PC-3 (cell line): ENCODE results near the gene DOCK1. TPM values are rescaled to one million over a fixed set of nuclear protein-coding genes. Genes with fewer than 3 reads are reported as not detected.

Experiments used
- ATAC-seq: fragments of 200-7000 bp; cut with Tn5 transposase; 2 replicates; pipeline ENCODE4 v1.9.1; 2020; ENCODE audit warnings: mild to moderate bottlenecking, moderate library complexity
- BruUV-seq: library from RNA; stranded (reverse); fragments of 400-500 nt; replicated peaks from 2 replicates; lab custom pipeline; 2021; lab: Mats Ljungman, UMichigan
- CTCF ChIA-PET: fragments of 300-600 bp; sonication (Branson Sonifier 250); formaldehyde crosslinking; loops from one replicate; lab custom pipeline; 2022; ENCODE audit warnings: antibody characterized with exemption; lab: Charles Lee
- POLR2A ChIA-PET: fragments of 300-600 bp; sonication (Branson Sonifier 250); formaldehyde crosslinking; loops from one replicate; lab custom pipeline; 2022; ENCODE audit warnings: antibody characterized with exemption; ENCODE audit not compliant: unreplicated experiment; lab: Charles Lee
- DNase-seq: peaks from one replicate; pipeline ENCODE4 v3.0.0-alpha.2; 2015
- H2AFZ ChIP-seq: fragments of 300-600 bp; sonication (generic); 2 replicates; pipeline ENCODE4 v1.6.0; 2016; ENCODE audit warnings: antibody characterized with exemption, low read length
- H3F3A ChIP-seq: fragments of 300-600 bp; sonication (generic); one replicate; pipeline ENCODE4 v1.6.0; 2017; ENCODE audit warnings: antibody characterized with exemption, low read length, control low read depth, mild to moderate bottlenecking; ENCODE audit not compliant: unreplicated experiment
- H3K27ac ChIP-seq: fragments of 300-600 bp; sonication (generic); 2 replicates; pipeline ENCODE4 v1.5.1; 2016; ENCODE audit warnings: mild to moderate bottlenecking, low read length
- H3K27me3 ChIP-seq: fragments of 300-600 bp; sonication (generic); 2 replicates; pipeline ENCODE4 v1.6.1; 2016; ENCODE audit warnings: low read length, mixed read lengths
- H3K36me3 ChIP-seq: fragments of 300-600 bp; sonication (generic); 2 replicates; pipeline ENCODE4 v1.6.1; 2016; ENCODE audit warnings: low read depth, mixed run types, low read length, mixed read lengths
- H3K4me1 ChIP-seq: fragments of 300-600 bp; sonication (generic); 2 replicates; pipeline ENCODE4 v1.5.1; 2016; ENCODE audit warnings: low read length; ENCODE audit not compliant: insufficient read depth
- H3K4me2 ChIP-seq: fragments of 300-600 bp; sonication (generic); 2 replicates; pipeline ENCODE4 v1.6.0; 2016; ENCODE audit warnings: low read length
- H3K4me3 ChIP-seq: fragments of 300-600 bp; sonication (generic); 2 replicates; pipeline ENCODE4 v1.5.1; 2016; ENCODE audit warnings: mild to moderate bottlenecking, low read length, mixed read lengths
- H3K79me2 ChIP-seq: fragments of 300-600 bp; sonication (generic); 2 replicates; pipeline ENCODE4 v1.6.1; 2017; ENCODE audit warnings: low read length, mixed read lengths
- H3K9ac ChIP-seq: fragments of 300-600 bp; sonication (generic); 2 replicates; pipeline ENCODE4 v1.6.0; 2016; ENCODE audit warnings: mild to moderate bottlenecking, low read length
- H3K9me2 ChIP-seq: fragments of 300-600 bp; sonication (generic); replicated peaks from 2 replicates; pipeline ENCODE4 v1.6.1; 2016; ENCODE audit warnings: mixed run types, low read length, mixed read lengths
- H3K9me3 ChIP-seq: fragments of 300-600 bp; sonication (generic); 2 replicates; pipeline ENCODE4 v1.6.1; 2016; ENCODE audit warnings: low read length, mixed read lengths
- H4K20me1 ChIP-seq: fragments of 300-600 bp; sonication (generic); 2 replicates; pipeline ENCODE4 v1.6.1; 2016; ENCODE audit warnings: low read length, mixed read lengths
- CTCF ChIP-seq: fragments of 300-600 bp; sonication (generic); conservative IDR thresholded peaks from 2 replicates; pipeline ENCODE4 v1.5.1; 2017; ENCODE audit warnings: antibody characterized with exemption, low read depth, mild to moderate bottlenecking, low read length
- EZH2 ChIP-seq: fragments of 300-600 bp; sonication (generic); IDR thresholded peaks from one replicate; pipeline ENCODE4 v1.6.1; 2017; ENCODE audit warnings: antibody characterized with exemption, mild to moderate bottlenecking, low read length; ENCODE audit not compliant: unreplicated experiment
- EZH2phosphoT487 ChIP-seq: fragments of 300-600 bp; sonication (generic); IDR thresholded peaks from 2 replicates; pipeline ENCODE4 v1.6.1; 2018; ENCODE audit warnings: mild to moderate bottlenecking, antibody characterized with exemption, low read length, borderline replicate concordance
- intact Hi-C: fragments of 100-400 bp; cut with micrococcal nuclease; formaldehyde crosslinking; loops from 2 replicates; pipeline ENCODE4 v1.9.0; 2023
- total RNA-seq: library from RNA; depleted of rRNA; stranded (reverse); fragments of >200 nt; gene quantifications from 2 replicates; pipeline ENCODE4 v1.2.3, GENCODE V29; 2014

The DOCK1 gene
- total RNA-seq, 1 experiment from 2014 or later = 34.3 TPM

- Histone ChIP-seq H3K9me3 (no peaks in the 10 kb centered on the region), H4K20me1 (no peaks in the 10 kb centered on the region), H3K27me3 (no peaks in the 10 kb centered on the region), H3K4me3 (no peak overlapping the region), H3K27ac (no peak overlapping the region), H2AFZ (no peak overlapping the region), H3K4me1 (no peaks in the 10 kb centered on the region), H3K79me2 (no peaks in the 10 kb centered on the region), H3K9ac (no peak overlapping the region), H3K36me3 (no peaks in the 10 kb centered on the region; the same call in 1 of the 2 replicates), H3K9me2 (no peaks in the 10 kb centered on the region), H3F3A (no peaks in the 10 kb centered on the region), H3K4me2 (no peak overlapping the region)
- DNase-seq (no peak), ATAC-seq (no peak)
- intact Hi-C loops = no loop called here
- BruUV-seq = no TSS peak
- POLR2A ChIA-PET = no interaction called here
- TF ChIP-seq EZH2 (no peak), EZH2phosphoT487 (no peak), CTCF (no peak)
- CTCF ChIA-PET = no interaction called here
Measured at GRCh38 chr10:127052001-127052400, 146.8 kb downstream of the DOCK1 start.

GRCh38 chr10:127055263-127055662 lies 150.0 kb downstream of the DOCK1 start:
- DNase-seq (no peak), ATAC-seq (no peak)
- H3K9me2 ChIP-seq = no peaks in the 10 kb centered on the region
- no peak overlapping the region for H3K4me2 ChIP-seq
- H3K9me3 ChIP-seq = no peaks in the 10 kb centered on the region
- H3F3A ChIP-seq = no peaks in the 10 kb centered on the region
- no peaks in the 10 kb centered on the region for H3K4me1 ChIP-seq
- ChIA-PET CTCF (no interaction called here), POLR2A (no interaction called here)
- no peak overlapping the region for H3K4me3 ChIP-seq
- H3K27me3 ChIP-seq = no peaks in the 10 kb centered on the region
- H3K36me3 ChIP-seq = no peaks in the 10 kb centered on the region; the same call in 1 of the 2 replicates
- TF ChIP-seq CTCF (no peak), EZH2 (no peak), EZH2phosphoT487 (no peak)
- BruUV-seq = no TSS peak
- H2AFZ ChIP-seq = no peak overlapping the region
- no peak overlapping the region for H3K9ac ChIP-seq
- intact Hi-C loops = no loop called here
- H3K27ac ChIP-seq = no peak overlapping the region
- H3K79me2 ChIP-seq = no peaks in the 10 kb centered on the region
- no peaks in the 10 kb centered on the region for H4K20me1 ChIP-seq

- H3F3A ChIP-seq = no peaks in the 10 kb centered on the region
- H3K4me1 ChIP-seq = no peaks in the 10 kb centered on the region
- no peak overlapping the region for H2AFZ ChIP-seq
- BruUV-seq = no TSS peak
- DNase-seq = no peak
- H3K27ac ChIP-seq = no peak overlapping the region
- H3K4me3 ChIP-seq = no peak overlapping the region
- intact Hi-C loops = no loop called here
- H3K9me2 ChIP-seq = no peaks in the 10 kb centered on the region
- no peaks in the 10 kb centered on the region for H3K27me3 ChIP-seq
- TF ChIP-seq EZH2phosphoT487 (no peak), CTCF (no peak), EZH2 (no peak)
- no peaks in the 10 kb centered on the region; the same call in 1 of the 2 replicates for H3K36me3 ChIP-seq
- POLR2A ChIA-PET = no interaction called here
- CTCF ChIA-PET = no interaction called here
- no peaks in the 10 kb centered on the region for H3K79me2 ChIP-seq
- no peak overlapping the region for H3K4me2 ChIP-seq
- no peak for ATAC-seq
- H4K20me1 ChIP-seq = no peaks in the 10 kb centered on the region
- no peak overlapping the region for H3K9ac ChIP-seq
- no peaks in the 10 kb centered on the region for H3K9me3 ChIP-seq
Measured at GRCh38 chr10:127059314-127059713, 154.1 kb downstream of the DOCK1 start.
